GM12801 (cell line): ENCODE measurements around the gene EBF3.

Source experiments
- TF ChIP-seq, protein P1 (sequence below): IDR thresholded peaks from one replicate; pipeline ENCODE4 v1.5.1; 2011; ENCODE audit warnings: control low read depth; ENCODE audit not compliant: insufficient read length; ENCODE audit errors: extremely low read depth

Gene EBF3

DNA sequence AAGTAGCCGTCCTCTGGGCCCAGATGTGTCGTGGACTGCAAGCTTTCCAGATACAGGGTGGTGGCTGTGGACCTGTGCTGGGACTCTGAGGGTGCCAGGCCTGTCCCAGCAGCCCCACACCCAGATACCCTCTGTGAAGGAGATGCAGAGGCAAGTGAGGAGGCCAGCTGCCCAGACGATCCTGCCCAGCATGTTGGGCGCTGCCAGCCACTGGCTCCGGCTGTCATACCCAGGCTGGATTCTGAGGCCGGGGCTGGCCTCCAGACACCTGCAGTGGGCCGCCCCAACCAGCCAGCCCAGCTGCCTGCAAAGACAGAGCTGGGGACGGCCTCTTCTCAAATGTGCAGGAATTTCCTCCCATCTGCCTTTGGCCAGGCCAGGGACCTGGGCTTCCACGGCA, 39.1 kb upstream of the EBF3 start:
- TF ChIP-seq, protein P1, sequence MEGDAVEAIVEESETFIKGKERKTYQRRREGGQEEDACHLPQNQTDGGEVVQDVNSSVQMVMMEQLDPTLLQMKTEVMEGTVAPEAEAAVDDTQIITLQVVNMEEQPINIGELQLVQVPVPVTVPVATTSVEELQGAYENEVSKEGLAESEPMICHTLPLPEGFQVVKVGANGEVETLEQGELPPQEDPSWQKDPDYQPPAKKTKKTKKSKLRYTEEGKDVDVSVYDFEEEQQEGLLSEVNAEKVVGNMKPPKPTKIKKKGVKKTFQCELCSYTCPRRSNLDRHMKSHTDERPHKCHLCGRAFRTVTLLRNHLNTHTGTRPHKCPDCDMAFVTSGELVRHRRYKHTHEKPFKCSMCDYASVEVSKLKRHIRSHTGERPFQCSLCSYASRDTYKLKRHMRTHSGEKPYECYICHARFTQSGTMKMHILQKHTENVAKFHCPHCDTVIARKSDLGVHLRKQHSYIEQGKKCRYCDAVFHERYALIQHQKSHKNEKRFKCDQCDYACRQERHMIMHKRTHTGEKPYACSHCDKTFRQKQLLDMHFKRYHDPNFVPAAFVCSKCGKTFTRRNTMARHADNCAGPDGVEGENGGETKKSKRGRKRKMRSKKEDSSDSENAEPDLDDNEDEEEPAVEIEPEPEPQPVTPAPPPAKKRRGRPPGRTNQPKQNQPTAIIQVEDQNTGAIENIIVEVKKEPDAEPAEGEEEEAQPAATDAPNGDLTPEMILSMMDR, result no peak

DNA sequence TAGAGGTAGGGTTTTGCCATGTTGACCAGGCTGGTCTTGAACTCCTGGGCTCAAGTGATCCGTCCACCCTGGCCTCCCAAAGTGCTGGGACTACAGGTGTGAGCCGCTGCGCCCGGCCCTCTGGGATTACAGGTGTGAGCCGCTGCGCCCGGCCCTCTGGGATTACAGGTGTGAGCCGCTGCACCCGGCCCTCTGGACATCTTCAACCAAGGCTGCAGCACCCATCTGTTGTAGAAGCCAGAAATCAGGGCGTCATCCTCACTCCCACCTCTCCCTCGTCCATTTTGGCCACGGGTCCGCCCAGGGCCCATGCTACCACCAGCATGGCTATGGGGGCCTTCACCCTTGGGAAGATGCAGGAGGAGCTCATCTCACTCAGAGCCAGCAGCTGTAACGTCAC, 38.5 kb upstream of the EBF3 start:
- TF ChIP-seq, protein P1, result no peak

DNA sequence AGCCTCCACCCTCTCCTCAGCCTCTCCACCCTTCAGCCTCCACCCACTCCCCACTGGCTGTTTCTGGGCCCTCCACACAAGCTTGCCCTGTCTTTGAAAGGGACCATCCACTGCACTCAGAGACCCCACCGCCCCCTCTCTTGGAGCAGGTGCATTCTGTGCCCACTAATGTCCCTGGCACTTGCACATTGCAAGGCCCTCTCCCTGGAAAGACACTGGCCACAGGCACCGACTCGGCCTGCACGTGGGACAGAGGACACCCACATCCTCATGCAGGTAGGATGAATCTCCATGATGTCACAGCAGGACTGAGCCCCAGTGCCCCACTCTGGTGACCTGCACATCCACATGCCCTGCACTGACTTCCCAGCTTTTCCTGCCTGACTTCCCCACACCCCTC, 36.8 kb upstream of the EBF3 start:
- TF ChIP-seq, protein P1, result no peak

DNA sequence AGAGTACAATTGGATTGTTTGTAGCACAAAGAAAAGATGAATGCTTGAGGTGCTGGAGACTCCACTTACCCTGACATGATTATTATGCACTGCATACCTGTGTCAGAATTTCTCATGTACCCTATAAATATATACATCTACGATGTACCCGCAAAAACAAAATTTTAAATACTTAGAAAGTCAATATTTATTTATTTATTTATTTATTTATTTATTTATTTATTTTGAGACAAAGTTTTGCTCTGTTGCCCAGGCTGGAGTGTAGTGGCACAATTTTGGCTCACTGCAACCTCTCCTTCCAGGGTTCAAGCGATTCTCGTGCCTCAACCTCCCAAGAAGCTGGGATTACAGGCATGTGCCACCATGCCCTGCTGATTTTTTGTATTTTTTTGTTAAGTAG, 35.1 kb upstream of the EBF3 start:
- TF ChIP-seq, protein P1, result no peak

DNA sequence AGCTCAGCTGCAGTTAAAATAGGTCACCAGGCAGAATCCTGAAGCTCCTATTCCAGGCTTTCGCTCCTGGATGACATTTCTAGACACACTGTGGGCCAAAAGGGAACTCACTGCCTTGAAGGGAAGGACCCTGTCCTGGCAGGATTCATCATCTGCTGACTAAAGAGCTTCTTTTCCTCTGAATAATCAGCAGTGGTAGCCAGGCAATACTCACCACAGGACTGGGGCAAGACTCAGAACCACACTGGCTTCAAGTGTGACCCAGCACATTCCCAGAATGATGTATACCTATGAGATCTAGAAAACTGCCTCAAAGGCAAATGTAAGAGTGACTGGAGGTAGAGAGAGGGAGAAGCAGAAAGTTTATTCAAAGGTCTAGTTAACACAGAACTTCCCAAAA, 29.5 kb upstream of the EBF3 start:
- TF ChIP-seq, protein P1, result no peak

DNA sequence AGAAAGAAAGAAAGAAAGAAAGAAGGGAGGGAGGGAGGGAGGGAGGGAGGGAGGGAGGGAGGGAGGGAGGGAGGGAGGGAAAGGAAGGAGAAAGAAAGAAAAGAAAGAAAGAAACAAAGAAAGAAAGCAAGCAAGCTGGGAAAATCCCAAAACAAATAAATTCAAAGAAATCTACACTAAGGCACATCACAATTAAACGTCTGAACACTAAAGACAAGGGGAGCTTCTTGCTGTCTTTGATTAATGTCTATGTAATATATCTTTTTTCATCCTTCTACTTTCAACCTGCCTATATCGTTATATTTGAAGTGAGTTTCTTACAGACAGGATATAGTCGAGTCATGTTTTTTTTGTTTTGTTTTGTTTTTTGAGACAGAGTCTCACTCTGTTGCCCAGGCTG, 28.3 kb upstream of the EBF3 start:
- TF ChIP-seq, protein P1, result no peak

DNA sequence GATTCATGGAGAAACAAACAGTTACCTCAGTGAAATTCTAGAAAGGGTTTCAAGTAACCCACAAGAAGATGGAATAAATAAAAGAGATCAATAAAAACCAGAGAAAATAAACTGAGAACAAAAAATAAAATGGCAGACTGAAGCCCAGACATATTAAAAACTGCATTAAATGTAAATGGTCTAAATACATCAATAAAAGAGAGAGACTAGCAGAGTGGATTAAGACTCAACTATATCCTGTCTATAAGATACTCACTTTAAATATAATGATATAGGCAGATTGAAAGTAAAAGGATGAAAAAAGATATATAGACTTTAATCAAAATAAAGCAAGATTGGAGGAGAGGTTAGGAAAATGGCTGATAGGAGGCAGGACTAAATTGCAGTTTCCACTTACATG, 18.8 kb upstream of the EBF3 start:
- TF ChIP-seq, protein P1, result no peak

DNA sequence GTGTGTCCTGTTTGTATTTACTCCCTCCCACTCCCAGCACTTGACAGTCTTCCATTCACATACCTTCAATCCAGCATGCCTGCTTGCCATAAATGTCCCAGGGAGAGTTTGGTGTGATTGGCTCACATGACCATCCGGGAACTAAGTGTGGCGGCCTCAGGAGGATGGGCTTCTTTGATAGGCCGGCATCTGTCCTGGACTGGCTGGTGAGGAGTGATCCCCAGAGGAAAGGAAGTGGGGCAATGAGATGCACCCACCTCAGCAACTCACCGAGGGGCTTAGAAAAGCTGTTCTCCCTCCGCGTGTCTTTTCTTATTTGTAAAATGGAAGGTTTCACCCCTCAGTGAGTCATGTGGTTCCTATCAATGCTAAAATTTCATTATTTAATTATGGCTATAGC, 14.9 kb upstream of the EBF3 start:
- TF ChIP-seq, protein P1, result no peak
